IMR-90 (cell line): ENCODE results near the gene SEC14L6. TPM values are rescaled to one million over a fixed set of nuclear protein-coding genes. Genes with fewer than 3 reads are reported as not detected.

ENCODE experiments used
- ATAC-seq: fragments of 200-7000 bp; cut with Tn5 transposase; 2 replicates; pipeline ENCODE4 v1.9.1; 2020; ENCODE audit warnings: low read depth, mild to moderate bottlenecking, moderate library complexity
- BruUV-seq: library from RNA; stranded (reverse); fragments of 400-500 nt; replicated peaks from 2 replicates; lab custom pipeline; 2021; lab: Mats Ljungman, UMichigan
- CTCF ChIA-PET: fragments of 300-600 bp; formaldehyde crosslinking; extraction: SDS; loops from one replicate; lab custom pipeline; 2021; ENCODE audit warnings: antibody characterized with exemption; lab: Yijun Ruan, JAX
- POLR2A ChIA-PET: fragments of 300-600 bp; sonication (Branson Sonifier 250); formaldehyde crosslinking; loops from one replicate; lab custom pipeline; 2022; ENCODE audit warnings: antibody characterized with exemption; ENCODE audit not compliant: unreplicated experiment; lab: Charles Lee
- DNase-seq: peaks from one replicate; pipeline ENCODE4 v3.0.0; 2013
- H2AFZ ChIP-seq: replicated peaks from 2 replicates; pipeline ENCODE3; 2013; ENCODE audit warnings: low read length, mild to moderate bottlenecking; ENCODE audit not compliant: poor library complexity
- H2AK5ac ChIP-seq: 2 replicates; pipeline ENCODE4 v1.6.1; 2013; ENCODE audit warnings: low read depth, low read length, inconsistent platforms
- H2AK9ac ChIP-seq: replicated peaks from 2 replicates; pipeline ENCODE3; 2013; ENCODE audit warnings: mild to moderate bottlenecking, low read depth, low read length, moderate library complexity; ENCODE audit not compliant: poor library complexity
- H2BK120ac ChIP-seq: 2 replicates; pipeline ENCODE4 v1.6.1; 2013; ENCODE audit warnings: low read depth, low read length, inconsistent platforms
- H2BK15ac ChIP-seq: 3 replicates; pipeline ENCODE4 v1.6.1; 2013; ENCODE audit warnings: low read depth, low read length, inconsistent platforms
- H2BK20ac ChIP-seq: 2 replicates; pipeline ENCODE4 v1.6.1; 2013; ENCODE audit warnings: low read depth, mild to moderate bottlenecking, inconsistent platforms, low read length, moderate library complexity
- H2BK5ac ChIP-seq: 2 replicates; pipeline ENCODE4 v1.6.1; 2013; ENCODE audit warnings: mild to moderate bottlenecking, low read depth, low read length, inconsistent platforms; ENCODE audit not compliant: poor library complexity, severe bottlenecking
- H3K14ac ChIP-seq: replicated peaks from 2 replicates; pipeline ENCODE4 v1.6.1; 2013; ENCODE audit warnings: low read depth, low read length, inconsistent platforms
- H3K18ac ChIP-seq: 2 replicates; pipeline ENCODE4 v1.6.1; 2013; ENCODE audit warnings: low read depth, low read length, control low read depth
- H3K23ac ChIP-seq: 2 replicates; pipeline ENCODE4 v1.6.1; 2013; ENCODE audit warnings: low read depth, low read length, inconsistent platforms
- H3K27ac ChIP-seq: 2 replicates; pipeline ENCODE4 v1.5.1; 2013; ENCODE audit warnings: mild to moderate bottlenecking, control low read depth, low read length; ENCODE audit not compliant: insufficient read depth
- H3K27me3 ChIP-seq: 2 replicates; pipeline ENCODE4 v1.6.1; 2013; ENCODE audit warnings: low read length; ENCODE audit not compliant: control insufficient read depth, insufficient read depth
- H3K36me3 ChIP-seq: 2 replicates; pipeline ENCODE4 v1.6.1; 2013; ENCODE audit warnings: low read length, mixed read lengths; ENCODE audit not compliant: control insufficient read depth, insufficient read depth
- H3K4ac ChIP-seq: 2 replicates; pipeline ENCODE4 v1.6.1; 2013; ENCODE audit warnings: low read depth, low read length, inconsistent platforms
- H3K4me1 ChIP-seq: 2 replicates; pipeline ENCODE4 v1.6.1; 2013; ENCODE audit warnings: low read length, mixed read lengths; ENCODE audit not compliant: control insufficient read depth, insufficient read depth
- H3K4me2 ChIP-seq: 2 replicates; pipeline ENCODE4 v1.6.1; 2013; ENCODE audit warnings: low read depth, mild to moderate bottlenecking, control low read depth, low read length, moderate library complexity
- H3K4me3 ChIP-seq: 2 replicates; pipeline ENCODE4 v1.5.1; 2013; ENCODE audit warnings: low read depth, mild to moderate bottlenecking, control low read depth, low read length, moderate library complexity; ENCODE audit not compliant: insufficient read depth
- H3K56ac ChIP-seq: 2 replicates; pipeline ENCODE4 v1.6.1; 2013; ENCODE audit warnings: low read length, inconsistent platforms; ENCODE audit not compliant: insufficient read depth; ENCODE audit errors: extremely low read depth
- H3K79me1 ChIP-seq, 2 experiments: 2 replicates each; pipeline ENCODE4 v1.6.1; 2013; ENCODE audit warnings: low read length in 2 of 2, inconsistent platforms in 1 of 2, low read depth in 1 of 2
- H3K9ac ChIP-seq: 2 replicates; pipeline ENCODE4 v1.6.1; 2013; ENCODE audit warnings: low read depth, low read length, control low read depth
- H3K9me1 ChIP-seq: 2 replicates; pipeline ENCODE4 v1.6.1; 2013; ENCODE audit warnings: low read length, inconsistent platforms; ENCODE audit not compliant: insufficient read depth
- H3K9me3 ChIP-seq: 2 replicates; pipeline ENCODE4 v1.6.1; 2013; ENCODE audit warnings: low read length; ENCODE audit not compliant: control insufficient read depth, insufficient read depth
- H4K20me1 ChIP-seq: 2 replicates; pipeline ENCODE4 v1.6.1; 2013; ENCODE audit warnings: low read length, inconsistent platforms; ENCODE audit not compliant: insufficient read depth
- H4K5ac ChIP-seq: 2 replicates; pipeline ENCODE4 v1.6.1; 2013; ENCODE audit warnings: mild to moderate bottlenecking, low read depth, low read length, control low read depth
- H4K8ac ChIP-seq, 2 experiments: 2 replicates each; pipeline ENCODE4 v1.6.1; 2013; ENCODE audit warnings: low read depth in 2 of 2, low read length in 2 of 2, control low read depth in 1 of 2, inconsistent platforms in 1 of 2
- H4K91ac ChIP-seq: 2 replicates; pipeline ENCODE4 v1.6.1; 2013; ENCODE audit warnings: low read depth, low read length, inconsistent platforms; ENCODE audit not compliant: insufficient read depth
- CEBPB ChIP-seq: IDR thresholded peaks from 2 replicates; pipeline ENCODE4 v1.6.1; 2012; ENCODE audit warnings: low read depth, low read length, improper control_type of control experiment
- MXI1 ChIP-seq: IDR thresholded peaks from 2 replicates; pipeline ENCODE4 v1.6.1; 2012; ENCODE audit warnings: low read depth, mild to moderate bottlenecking, low read length, moderate library complexity, borderline replicate concordance
- NFE2L2 ChIP-seq: fragments of 150-350 bp; IDR thresholded peaks from 2 replicates; pipeline ENCODE4 v1.6.1; 2016; ENCODE audit warnings: low read depth, mild to moderate bottlenecking, low read length
- RAD21 ChIP-seq: IDR thresholded peaks from 2 replicates; pipeline ENCODE4 v1.6.1; 2012; ENCODE audit warnings: low read length, improper control_type of control experiment
- SMC3 ChIP-seq: fragments of 150-350 bp; IDR thresholded peaks from 2 replicates; pipeline ENCODE4 v1.6.1; 2016; ENCODE audit warnings: low read depth, mild to moderate bottlenecking, antibody characterized with exemption, low read length, moderate library complexity
- WGBS, 2 experiments: methylation state at CpG; one replicate each; pipeline versions ENCODE4 v1.1.5 to v1.1.7; 2013; ENCODE audit warnings: missing lambda C conversion rate in 2 of 2; ENCODE audit not compliant: insufficient read length in 1 of 2; ENCODE audit errors: extremely low coverage in 2 of 2; 5-methylcytosine and 5-hydroxymethylcytosine counted together
- dilution Hi-C: fragments of 300-500 bp; cut with HindIII; formaldehyde crosslinking; loops from one replicate; pipeline ENCODE4 v1.14.3; 2018; ENCODE audit warnings: low sequenced_read_pairs; ENCODE audit not compliant: unreplicated experiment
- in situ Hi-C: fragments of 300-500 bp; cut with MboI; formaldehyde crosslinking; loops from 3 replicates; pipeline ENCODE4 v1.14.3; 2019; ENCODE audit warnings: low sequenced_read_pairs, inconsistent platforms, mixed read lengths
- intact Hi-C: fragments of 100-400 bp; cut with micrococcal nuclease; formaldehyde crosslinking; loops from 2 replicates; pipeline ENCODE4 v1.10.0; 2022
- polyA plus RNA-seq, 3 experiments: library from polyadenylated mRNA; depleted of rRNA; stranded (reverse); fragments of >200 nt; gene quantifications; 2 replicates each; pipeline ENCODE4 v1.2.3, GENCODE V29; 2012; ENCODE audit warnings: low replicate concordance in 1 of 3
- total RNA-seq: library from RNA; depleted of rRNA; stranded (reverse); fragments of >200 nt; gene quantifications from 2 replicates; pipeline ENCODE4 v1.2.3, GENCODE V29; 2012
- TF ChIP-seq, protein P1 (sequence below): conservative IDR thresholded peaks from 2 replicates; pipeline ENCODE4 v1.5.1; 2012; ENCODE audit warnings: mild to moderate bottlenecking, low read depth, low read length, improper control_type of control experiment
- TF ChIP-seq, protein P2 (sequence below): fragments of 150-350 bp; IDR thresholded peaks from 2 replicates; pipeline ENCODE4 v1.6.1; 2016; ENCODE audit warnings: low read depth, mild to moderate bottlenecking, low read length, moderate library complexity, borderline replicate concordance

The SEC14L6 gene
- total and polyA plus RNA-seq, 2 of the 4 experiments (the other 2 are of a cell fraction), result 0.09 TPM; not detected in 1

DNA sequence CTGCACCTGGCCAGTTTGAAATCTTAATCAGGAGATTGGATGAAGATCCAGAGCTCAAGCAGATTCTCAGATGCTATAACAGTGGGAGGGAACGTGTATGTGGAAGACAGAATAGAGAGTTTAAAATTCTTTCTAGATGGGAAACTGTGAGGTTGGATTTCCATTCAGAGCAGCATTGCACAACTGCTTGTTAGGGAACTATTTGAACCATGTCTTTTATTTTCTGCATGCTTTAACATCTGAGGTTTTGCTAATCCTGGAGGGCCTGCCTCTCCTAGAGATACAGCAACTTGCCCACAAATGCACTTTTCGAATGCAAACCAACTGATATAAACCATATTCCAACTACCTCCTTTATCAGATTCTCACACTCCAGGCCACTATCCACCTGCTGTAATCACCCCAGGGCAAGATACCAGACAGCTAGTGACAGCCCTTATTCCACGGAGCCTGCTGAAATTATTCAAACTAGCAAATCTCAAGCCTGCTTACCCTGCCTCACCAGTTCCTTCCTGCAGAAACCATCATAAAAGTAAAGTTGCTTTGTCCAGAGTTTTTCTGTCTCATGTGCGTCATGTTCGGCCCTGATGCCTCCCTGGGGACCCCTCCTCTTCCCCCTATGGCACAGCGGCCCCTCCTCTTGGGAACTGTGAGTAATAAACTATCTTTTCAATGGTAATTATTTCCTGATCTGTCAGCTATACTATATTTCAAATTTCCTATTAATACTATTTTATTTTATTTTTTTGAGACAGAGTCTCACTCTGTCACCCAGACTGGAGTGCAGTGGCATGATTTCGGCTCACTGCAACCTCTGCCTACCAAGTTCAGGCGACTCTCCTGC, 22.7 kb downstream of the SEC14L6 start:
- H2AK5ac ChIP-seq, result no peak overlapping the region

More for the DNA sequence above, 22.7 kb downstream of the SEC14L6 start:
- Histone ChIP-seq H2BK15ac (no peak overlapping the region), H3K4me2 (no peak overlapping the region), H4K8ac (no peak overlapping the region), H3K9ac (no peak overlapping the region), H3K23ac (no peak overlapping the region), H3K27me3 (peaks cover 36% of the 10 kb centered on the region), H2BK5ac (no peak overlapping the region), H3K27ac (no peak overlapping the region), H3K9me1 (no peaks in the 10 kb centered on the region), H4K91ac (no peak overlapping the region), H3K4ac (no peak overlapping the region), H3K4me3 (no peak overlapping the region), H3K4me1 (no peaks in the 10 kb centered on the region), H3K56ac (no peak overlapping the region), H4K5ac (no peak overlapping the region), H3K36me3 (no peaks in the 10 kb centered on the region), H2BK120ac (no peak overlapping the region), H2AK9ac (no peak overlapping the region), H4K20me1 (no peaks in the 10 kb centered on the region), H2BK20ac (no peak overlapping the region), H2AFZ (no peak overlapping the region), H3K18ac (no peak overlapping the region), H3K79me1 (no peaks in the 10 kb centered on the region), H3K9me3 (no peaks in the 10 kb centered on the region), H3K14ac (no peak overlapping the region)
- ChIA-PET POLR2A (no interaction called here), CTCF (no interaction called here)
- WGBS, 2 experiments, result 73% methylated on average over 2 of the region's 8 CpGs; no CpG with 5 or more reads in 1 of the 2 experiments
- DNase-seq, result no peak
- BruUV-seq, result no TSS peak
- dilution Hi-C loops, result no loop called here
- in situ Hi-C loops, result no loop called here
- ATAC-seq, result no peak
- TF ChIP-seq, protein P1, sequence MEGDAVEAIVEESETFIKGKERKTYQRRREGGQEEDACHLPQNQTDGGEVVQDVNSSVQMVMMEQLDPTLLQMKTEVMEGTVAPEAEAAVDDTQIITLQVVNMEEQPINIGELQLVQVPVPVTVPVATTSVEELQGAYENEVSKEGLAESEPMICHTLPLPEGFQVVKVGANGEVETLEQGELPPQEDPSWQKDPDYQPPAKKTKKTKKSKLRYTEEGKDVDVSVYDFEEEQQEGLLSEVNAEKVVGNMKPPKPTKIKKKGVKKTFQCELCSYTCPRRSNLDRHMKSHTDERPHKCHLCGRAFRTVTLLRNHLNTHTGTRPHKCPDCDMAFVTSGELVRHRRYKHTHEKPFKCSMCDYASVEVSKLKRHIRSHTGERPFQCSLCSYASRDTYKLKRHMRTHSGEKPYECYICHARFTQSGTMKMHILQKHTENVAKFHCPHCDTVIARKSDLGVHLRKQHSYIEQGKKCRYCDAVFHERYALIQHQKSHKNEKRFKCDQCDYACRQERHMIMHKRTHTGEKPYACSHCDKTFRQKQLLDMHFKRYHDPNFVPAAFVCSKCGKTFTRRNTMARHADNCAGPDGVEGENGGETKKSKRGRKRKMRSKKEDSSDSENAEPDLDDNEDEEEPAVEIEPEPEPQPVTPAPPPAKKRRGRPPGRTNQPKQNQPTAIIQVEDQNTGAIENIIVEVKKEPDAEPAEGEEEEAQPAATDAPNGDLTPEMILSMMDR, result no peak
- no peak for TF ChIP-seq SMC3
- TF ChIP-seq RAD21, result no peak
- no peak for TF ChIP-seq MXI1
- no peak for TF ChIP-seq NFE2L2
- TF ChIP-seq, protein P2, sequence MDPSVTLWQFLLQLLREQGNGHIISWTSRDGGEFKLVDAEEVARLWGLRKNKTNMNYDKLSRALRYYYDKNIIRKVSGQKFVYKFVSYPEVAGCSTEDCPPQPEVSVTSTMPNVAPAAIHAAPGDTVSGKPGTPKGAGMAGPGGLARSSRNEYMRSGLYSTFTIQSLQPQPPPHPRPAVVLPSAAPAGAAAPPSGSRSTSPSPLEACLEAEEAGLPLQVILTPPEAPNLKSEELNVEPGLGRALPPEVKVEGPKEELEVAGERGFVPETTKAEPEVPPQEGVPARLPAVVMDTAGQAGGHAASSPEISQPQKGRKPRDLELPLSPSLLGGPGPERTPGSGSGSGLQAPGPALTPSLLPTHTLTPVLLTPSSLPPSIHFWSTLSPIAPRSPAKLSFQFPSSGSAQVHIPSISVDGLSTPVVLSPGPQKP, result no peak
- TF ChIP-seq CEBPB, result no peak
- intact Hi-C loops, result no loop called here
